ENCODE data around the gene PCED1B. TPM values are rescaled to one million over a fixed set of nuclear protein-coding genes. Genes with fewer than 3 reads are reported as not detected.

PCED1B gene
- total RNA-seq, 1 experiment from 2014 or later, result 0.86 TPM

DNA sequence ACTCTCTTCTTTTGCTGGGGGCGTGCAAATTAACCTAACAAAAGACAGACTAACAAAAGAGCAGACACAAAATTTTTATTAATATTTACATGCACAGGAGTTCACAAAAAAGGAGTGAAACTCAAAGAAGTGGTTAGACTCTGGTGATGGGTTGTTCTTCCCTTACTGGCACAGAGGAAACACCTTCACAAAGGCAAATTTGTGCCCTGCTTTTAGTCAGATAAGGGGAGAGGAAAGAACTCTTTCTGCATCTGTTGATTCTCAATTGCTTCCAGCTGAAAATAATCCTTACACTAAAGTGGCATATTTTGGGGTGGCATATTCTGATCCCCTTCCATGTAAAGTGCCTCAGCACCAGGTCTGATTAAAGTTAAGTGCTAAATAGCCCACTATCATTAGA lies 190.5 kb downstream of the PCED1B start:
- Histone ChIP-seq H3K4me1 (ENCODE audit: control insufficient read depth in 1 of 2, insufficient read depth in 2 of 2, low read length in 2 of 2) (peaks cover 7 to 26% of the 10 kb centered on the region in 2 experiments), H3K9ac (ENCODE audit: low read length) (no peak overlapping the region), H3K4me2 (ENCODE audit: low read length) (no peak overlapping the region), H3K27me3 (ENCODE audit: insufficient read depth, low read length) (no peaks in the 10 kb centered on the region), H3K9me2 (ENCODE audit: insufficient read depth) (no peaks in the 10 kb centered on the region), H4K20me1 (ENCODE audit: insufficient read depth) (no peaks in the 10 kb centered on the region), H3K9me3 (ENCODE audit: control insufficient read depth in 1 of 2, insufficient read depth in 1 of 2, low read depth in 1 of 2, low read length in 2 of 2) (no peaks in the 10 kb centered on the region), H3K79me2 (ENCODE audit: insufficient read depth, low read length) (no peaks in the 10 kb centered on the region), H2AFZ (ENCODE audit: low read depth, low read length, poor library complexity, severe bottlenecking) (no peak overlapping the region), H3K4me3 (replicated peaks in 1 of 2; ENCODE audit: low read depth in 1 of 2, low read length in 2 of 2) (no peak overlapping the region), H3K27ac (ENCODE audit: low read depth, low read length) (no peak overlapping the region), H3K36me3 (ENCODE audit: control insufficient read depth in 1 of 2, insufficient read depth in 2 of 2, low read length in 2 of 2) (no peaks in the 10 kb centered on the region)
- RAD21 ChIA-PET (ENCODE audit: low non-redundant PET in 1 of 2, low total read pairs in 2 of 2, uncharacterized antibody in 2 of 2, unreplicated experiment in 2 of 2), result no interaction called here
- TF ChIP-seq CTCF (IDR thresholded peaks at IDR 0.05 in 2 of 3, conservative IDR thresholded peaks at IDR 0.05 in 1 of 3; ENCODE audit: borderline replicate concordance in 1 of 3, insufficient read depth in 1 of 3, low read depth in 2 of 3, low read length in 2 of 3) (no peak), FOSL1 (IDR thresholded peaks at IDR 0.05; ENCODE audit: low read depth) (no peak), CBX3 (IDR thresholded peaks at IDR 0.05; ENCODE audit: low read depth) (no peak), POLR2A (IDR thresholded peaks at IDR 0.05; ENCODE audit: borderline replicate concordance, extremely low read depth, insufficient read depth, insufficient read length) (no peak), ZBTB33 (IDR thresholded peaks at IDR 0.05; ENCODE audit: extremely low read depth, insufficient replicate concordance, low read length) (no peak), POLR2AphosphoS5 (IDR thresholded peaks at IDR 0.05; ENCODE audit: low read depth, low read length) (no peak), ELF1 (IDR thresholded peaks at IDR 0.05; ENCODE audit: borderline replicate concordance, low read depth) (no peak)
- TF ChIP-seq, protein P1, sequence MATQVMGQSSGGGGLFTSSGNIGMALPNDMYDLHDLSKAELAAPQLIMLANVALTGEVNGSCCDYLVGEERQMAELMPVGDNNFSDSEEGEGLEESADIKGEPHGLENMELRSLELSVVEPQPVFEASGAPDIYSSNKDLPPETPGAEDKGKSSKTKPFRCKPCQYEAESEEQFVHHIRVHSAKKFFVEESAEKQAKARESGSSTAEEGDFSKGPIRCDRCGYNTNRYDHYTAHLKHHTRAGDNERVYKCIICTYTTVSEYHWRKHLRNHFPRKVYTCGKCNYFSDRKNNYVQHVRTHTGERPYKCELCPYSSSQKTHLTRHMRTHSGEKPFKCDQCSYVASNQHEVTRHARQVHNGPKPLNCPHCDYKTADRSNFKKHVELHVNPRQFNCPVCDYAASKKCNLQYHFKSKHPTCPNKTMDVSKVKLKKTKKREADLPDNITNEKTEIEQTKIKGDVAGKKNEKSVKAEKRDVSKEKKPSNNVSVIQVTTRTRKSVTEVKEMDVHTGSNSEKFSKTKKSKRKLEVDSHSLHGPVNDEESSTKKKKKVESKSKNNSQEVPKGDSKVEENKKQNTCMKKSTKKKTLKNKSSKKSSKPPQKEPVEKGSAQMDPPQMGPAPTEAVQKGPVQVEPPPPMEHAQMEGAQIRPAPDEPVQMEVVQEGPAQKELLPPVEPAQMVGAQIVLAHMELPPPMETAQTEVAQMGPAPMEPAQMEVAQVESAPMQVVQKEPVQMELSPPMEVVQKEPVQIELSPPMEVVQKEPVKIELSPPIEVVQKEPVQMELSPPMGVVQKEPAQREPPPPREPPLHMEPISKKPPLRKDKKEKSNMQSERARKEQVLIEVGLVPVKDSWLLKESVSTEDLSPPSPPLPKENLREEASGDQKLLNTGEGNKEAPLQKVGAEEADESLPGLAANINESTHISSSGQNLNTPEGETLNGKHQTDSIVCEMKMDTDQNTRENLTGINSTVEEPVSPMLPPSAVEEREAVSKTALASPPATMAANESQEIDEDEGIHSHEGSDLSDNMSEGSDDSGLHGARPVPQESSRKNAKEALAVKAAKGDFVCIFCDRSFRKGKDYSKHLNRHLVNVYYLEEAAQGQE (IDR thresholded peaks at IDR 0.05; ENCODE audit: low read depth), result no peak
- DNase-seq (ENCODE audit: low read depth, low spot score), result no peak
- CTCF ChIA-PET, result no interaction called here
- intact Hi-C loops (cut with micrococcal nuclease), result no loop called here
- ATAC-seq, result no peak
- POLR2A ChIA-PET, result no interaction called here
- BruUV-seq (replicated peaks), result no TSS peak

All from HCT116 (cell line).